Islet of Langerhans (tissue), 1 donor: ENCODE results near the gene ZKSCAN3.
"Not testable (repeated sequence)": the region's sequence is repeated elsewhere in the genome, so short reads cannot be mapped to it uniquely, and the experiment has no call there.

Experiments used
- FAIRE-seq: peaks from one replicate; lab custom pipeline; 2011; peaks lifted over from hg19 to GRCh38; lab: Jason Lieb, UNC

The ZKSCAN3 gene

GRCh38 chr6:28377879-28378278, 28.1 kb downstream of the ZKSCAN3 start:
- FAIRE-seq = no peak

GRCh38 chr6:28378644-28379043, 28.9 kb downstream of the ZKSCAN3 start:
- FAIRE-seq = peak; percentile 91

- FAIRE-seq = no peak
Measured at GRCh38 chr6:28380381-28380780, 30.6 kb downstream of the ZKSCAN3 start.

GRCh38 chr6:28383235-28384142, 33.7 kb downstream of the ZKSCAN3 start:
- peak; percentile 65 for FAIRE-seq

GRCh38 chr6:28384143-28384533, 34.4 kb downstream of the ZKSCAN3 start:
- no peak for FAIRE-seq

GRCh38 chr6:28390688-28391087, 40.9 kb downstream of the ZKSCAN3 start:
- FAIRE-seq = no peak

- FAIRE-seq = no peak
Measured at GRCh38 chr6:28393912-28394662, 44.3 kb downstream of the ZKSCAN3 start.

- no peak for FAIRE-seq
Measured at GRCh38 chr6:28395918-28396317, 46.2 kb downstream of the ZKSCAN3 start.

GRCh38 chr6:28399350-28400121, 49.8 kb downstream of the ZKSCAN3 start, which contains the start of gene ZSCAN12:
ZSCAN12 (minus strand) TSS chr6:28399747; CDS start chr6:28398405, 1,342 bp downstream.
- FAIRE-seq = no peak

- no peak for FAIRE-seq
Measured at GRCh38 chr6:28400122-28400451, 50.3 kb downstream of the ZKSCAN3 start.

GRCh38 chr6:28401172-28401571, 51.4 kb downstream of the ZKSCAN3 start:
- no peak for FAIRE-seq

- no peak for FAIRE-seq
Measured at GRCh38 chr6:28402197-28402596, 52.5 kb downstream of the ZKSCAN3 start.

GRCh38 chr6:28403923-28404322, 54.2 kb downstream of the ZKSCAN3 start:
- FAIRE-seq = not testable (repeated sequence)

- no peak for FAIRE-seq
Measured at GRCh38 chr6:28407401-28407800, 57.7 kb downstream of the ZKSCAN3 start.

GRCh38 chr6:28408076-28408802, 58.5 kb downstream of the ZKSCAN3 start:
- no peak for FAIRE-seq

- FAIRE-seq = no peak
Measured at GRCh38 chr6:28410767-28411166, 61.0 kb downstream of the ZKSCAN3 start.

GRCh38 chr6:28413681-28414080, 63.9 kb downstream of the ZKSCAN3 start:
- FAIRE-seq = no peak
